Peyer's patch (tissue), 4 donors: ENCODE data around the gene PPP1R9B.

Experiments used
- POLR2A ChIP-seq, 2 donors: fragments of 450-650 bp; IDR thresholded peaks; one replicate each; pipeline ENCODE4 v1.5.1; 2017; ENCODE audit warnings: antibody characterized with exemption in 2 of 2, mild to moderate bottlenecking in 2 of 2, moderate library complexity in 2 of 2
- TF ChIP-seq, protein P1 (sequence below), 6 experiments: fragments of 450-650 bp in 4 of 6; fragments of 200-600 bp in 2 of 6; sonication (generic) in 1 of 6; IDR thresholded peaks; one replicate each; pipeline ENCODE4 v1.5.1; 2017 to 2019; ENCODE audit warnings: antibody characterized with exemption in 6 of 6, mild to moderate bottlenecking in 3 of 6, moderate library complexity in 1 of 6

DNA sequence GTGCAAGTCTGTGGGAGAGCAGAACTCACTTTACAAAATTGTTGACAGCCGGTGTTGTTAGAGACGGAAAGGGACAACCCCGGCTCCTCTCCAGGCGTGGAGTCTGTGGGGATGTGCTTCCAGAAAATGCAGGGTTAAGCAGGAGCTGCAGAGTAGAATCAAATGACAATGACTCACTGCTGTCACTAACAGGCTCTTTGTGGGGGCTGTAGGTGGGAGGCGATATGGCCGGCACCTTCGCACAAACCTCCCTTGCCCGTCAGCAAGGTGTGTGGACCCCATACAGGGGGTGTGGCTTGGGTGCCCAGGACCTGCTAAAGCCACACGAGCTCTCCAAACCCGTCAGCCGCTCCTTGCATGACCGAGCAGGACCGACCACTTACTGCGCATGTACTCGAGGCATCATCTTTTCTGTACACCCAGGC is 49.5 kb downstream of the PPP1R9B start:
- TF ChIP-seq, protein P1, sequence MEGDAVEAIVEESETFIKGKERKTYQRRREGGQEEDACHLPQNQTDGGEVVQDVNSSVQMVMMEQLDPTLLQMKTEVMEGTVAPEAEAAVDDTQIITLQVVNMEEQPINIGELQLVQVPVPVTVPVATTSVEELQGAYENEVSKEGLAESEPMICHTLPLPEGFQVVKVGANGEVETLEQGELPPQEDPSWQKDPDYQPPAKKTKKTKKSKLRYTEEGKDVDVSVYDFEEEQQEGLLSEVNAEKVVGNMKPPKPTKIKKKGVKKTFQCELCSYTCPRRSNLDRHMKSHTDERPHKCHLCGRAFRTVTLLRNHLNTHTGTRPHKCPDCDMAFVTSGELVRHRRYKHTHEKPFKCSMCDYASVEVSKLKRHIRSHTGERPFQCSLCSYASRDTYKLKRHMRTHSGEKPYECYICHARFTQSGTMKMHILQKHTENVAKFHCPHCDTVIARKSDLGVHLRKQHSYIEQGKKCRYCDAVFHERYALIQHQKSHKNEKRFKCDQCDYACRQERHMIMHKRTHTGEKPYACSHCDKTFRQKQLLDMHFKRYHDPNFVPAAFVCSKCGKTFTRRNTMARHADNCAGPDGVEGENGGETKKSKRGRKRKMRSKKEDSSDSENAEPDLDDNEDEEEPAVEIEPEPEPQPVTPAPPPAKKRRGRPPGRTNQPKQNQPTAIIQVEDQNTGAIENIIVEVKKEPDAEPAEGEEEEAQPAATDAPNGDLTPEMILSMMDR (IDR thresholded peaks at IDR 0.05), result no peak
- TF ChIP-seq POLR2A (IDR thresholded peaks at IDR 0.05), result no peak
